ENCODE results near the gene SPTLC1. TPM values are rescaled to one million over a fixed set of nuclear protein-coding genes. Genes with fewer than 3 reads are reported as not detected.

Gene SPTLC1
- total and polyA plus RNA-seq, 2 of the 8 experiments (the other 6 are each of a cell fraction or from before 2014, with no cell fraction given), result 34.2 to 62.1 TPM

- Histone ChIP-seq H3K36me3 (ENCODE audit: control insufficient read depth in 2 of 4, insufficient read depth in 4 of 4, low read length in 3 of 4) (peaks cover 0 to 18% (median 5%) of the 10 kb centered on the region in 4 experiments; a peak in 2 of 8 replicates), H3K4ac (replicated peaks; ENCODE audit: insufficient read length, low read depth, low read length) (no peak overlapping the region), H2AFZ (ENCODE audit: low read length) (no peak overlapping the region), H3K18ac (ENCODE audit: extremely low read depth, low read length) (no peak overlapping the region), H2BK120ac (replicated peaks; ENCODE audit: low read depth, low read length) (no peak overlapping the region), H2BK20ac (ENCODE audit: low read length) (no peak overlapping the region), H3K27ac (ENCODE audit: low read depth, low read length) (no peak overlapping the region), H2BK12ac (ENCODE audit: low read depth, low read length) (no peak overlapping the region), H3K14ac (ENCODE audit: insufficient read length) (no peak overlapping the region), H4K20me1 (replicated peaks in 1 of 2; ENCODE audit: control insufficient read depth in 1 of 2, insufficient read depth in 2 of 2, low read length in 2 of 2) (no peaks in the 10 kb centered on the region), H3K56ac (replicated peaks; ENCODE audit: insufficient read length, low read depth, low read length) (no peak overlapping the region), H3K4me2 (ENCODE audit: insufficient read depth in 1 of 2, low read depth in 2 of 2, low read length in 2 of 2) (no peak overlapping the region), H4K8ac (ENCODE audit: extremely low read depth, insufficient read depth, low read length) (no peak overlapping the region), H4K5ac (ENCODE audit: insufficient read length, low read depth, low read length) (no peak overlapping the region), H3K79me1 (ENCODE audit: low read depth, low read length) (no peaks in the 10 kb centered on the region), H3K4me1 (replicated peaks in 1 of 4; ENCODE audit: control insufficient read depth in 3 of 4, insufficient read depth in 4 of 4, low read length in 3 of 4) (peaks cover 5 to 23% (median 11%) of the 10 kb centered on the region in 4 experiments), H3K23ac (ENCODE audit: insufficient read length) (no peak overlapping the region), H3K9ac (replicated peaks in 1 of 4; ENCODE audit: extremely low read depth in 1 of 4, low read depth in 3 of 4, low read length in 3 of 4) (no peak overlapping the region), H3K9me3 (ENCODE audit: insufficient read depth in 2 of 2, low read depth in 1 of 2, low read length in 1 of 2) (peaks cover 0 to 4% of the 10 kb centered on the region in 2 experiments; a peak in 2 of 4 replicates), H3K23me2 (ENCODE audit: low read depth, low read length) (no peaks in the 10 kb centered on the region), H3K27me3 (replicated peaks in 1 of 4; ENCODE audit: control insufficient read depth in 3 of 4, extremely low read depth in 1 of 4, insufficient read depth in 3 of 4, low read length in 3 of 4) (no peaks in the 10 kb centered on the region), H3K79me2 (ENCODE audit: control insufficient read depth in 1 of 2, insufficient read depth in 2 of 2, low read length in 2 of 2) (peaks cover 0 to 9% of the 10 kb centered on the region in 2 experiments; a peak in 1 of 4 replicates), H3K4me3 (ENCODE audit: extremely low read depth in 1 of 4, insufficient read depth in 2 of 4, low read depth in 3 of 4, low read length in 4 of 4) (no peak overlapping the region), H2BK15ac (ENCODE audit: low read length) (no peak overlapping the region), H2BK5ac (ENCODE audit: low read depth, low read length) (no peak overlapping the region; the same call in 1 of the 2 replicates), H2AK5ac (ENCODE audit: low read depth, low read length) (no peak overlapping the region), H4K91ac (replicated peaks; ENCODE audit: insufficient read length, low read length) (peak overlapping the region; percentile 85)
- ChIA-PET POLR2A (ENCODE audit: partially characterized antibody) (no interaction called here), CTCF (ENCODE audit: partially characterized antibody) (interaction anchor here (0.7 kb wide), 1 partner anchor 11 kb away, joined by 3 read pairs; no protein-coding TSS in a partner anchor)
- WGBS, 2 experiments (ENCODE audit: extremely low coverage in 1 of 2, insufficient coverage in 1 of 2, insufficient read length in 1 of 2, insufficient replicate concordance in 2 of 2, low coverage in 1 of 2, low lambda C conversion rate in 2 of 2, missing lambda C conversion rate in 1 of 2), result 92% methylated on average over 1 of the region's 1 CpG; no CpG with 5 or more reads in 1 of the 2 experiments
- FAIRE-seq (no peak), DNase-seq (ENCODE audit: low read depth in 1 of 2, low spot score in 2 of 2) (no peak)
- TF ChIP-seq HDAC6 (IDR thresholded peaks at IDR 0.05; ENCODE audit: low read depth, low read length) (no peak), BRCA1 (IDR thresholded peaks at IDR 0.05; ENCODE audit: low read depth, low read length) (no peak), TCF12 (IDR thresholded peaks at IDR 0.05; ENCODE audit: low read depth, low read length) (no peak), ATF3 (IDR thresholded peaks at IDR 0.05; ENCODE audit: insufficient read depth, low read depth, low read length) (no peak), BACH1 (IDR thresholded peaks at IDR 0.05; ENCODE audit: low read length) (no peak), FOSL1 (IDR thresholded peaks at IDR 0.05; ENCODE audit: insufficient read depth, low read depth, low read length) (no peak), RXRA (IDR thresholded peaks at IDR 0.05; ENCODE audit: insufficient read depth, low read depth, low read length) (no peak), SP4 (IDR thresholded peaks at IDR 0.05; ENCODE audit: low read length) (no peak), ZNF274 (IDR thresholded peaks at IDR 0.05; ENCODE audit: borderline replicate concordance, extremely low read depth, low read length) (no peak), MAX (IDR thresholded peaks at IDR 0.05) (no peak), CTCF (IDR thresholded peaks at IDR 0.05; ENCODE audit: control extremely low read depth in 1 of 3, insufficient read depth in 1 of 3, low read depth in 1 of 3, low read length in 3 of 3) (no peak)
Measured at GRCh38 chr9:92057226-92057625, 58.0 kb downstream of the SPTLC1 start.
